Measurements from ENCODE around the gene TBC1D22A.

GRCh38 chr22:46849951-46850350, 87.5 kb downstream of the TBC1D22A start:
- TF ChIP-seq CTCF (conservative IDR thresholded peaks at IDR 0.05; ENCODE audit: low read depth, low read length) = no peak
- TF ChIP-seq EZH2 (IDR thresholded peaks at IDR 0.05; ENCODE audit: low read length, unreplicated experiment) = no peak

Measured in PC-3 (cell line).